ENCODE data around the gene UBE2M. TPM values are rescaled to one million over a fixed set of nuclear protein-coding genes. Genes with fewer than 3 reads are reported as not detected.
A peak's percentile ranks its signal among the peaks of the same experiment; 100 is the strongest.

The UBE2M gene
- total RNA-seq, 1 experiment from 2014 or later: 133 TPM

- Histone ChIP-seq H3K27me3 (replicated peaks; ENCODE audit: control insufficient read depth, insufficient read depth, low read length) (no peaks in the 10 kb centered on the region), H3K36me3 (ENCODE audit: control insufficient read depth, insufficient read depth, low read length) (no peaks in the 10 kb centered on the region; the same call in 1 of the 2 replicates), H3K4me3 (ENCODE audit: low read depth, low read length) (peak overlapping the region; percentile 53), H3K9me3 (no peaks in the 10 kb centered on the region), H3K4me1 (peaks cover 4% of the 10 kb centered on the region; the same call in 1 of the 2 replicates)
- Mint-ChIP-seq H3K4me1 (ENCODE audit: low read depth, unreplicated experiment) (peaks cover 19% of the 10 kb centered on the region), H3K9me3 (ENCODE audit: unreplicated experiment) (no peaks in the 10 kb centered on the region), H3K27me3 (ENCODE audit: insufficient read depth, unreplicated experiment) (no peaks in the 10 kb centered on the region), H3K36me3 (ENCODE audit: insufficient read depth, unreplicated experiment) (peaks cover 86% of the 10 kb centered on the region), H3K4me3 (ENCODE audit: unreplicated experiment) (peak overlapping the region; percentile 99), H3K27ac (ENCODE audit: unreplicated experiment) (peak overlapping the region; percentile 58)
- TF ChIP-seq, protein P1, sequence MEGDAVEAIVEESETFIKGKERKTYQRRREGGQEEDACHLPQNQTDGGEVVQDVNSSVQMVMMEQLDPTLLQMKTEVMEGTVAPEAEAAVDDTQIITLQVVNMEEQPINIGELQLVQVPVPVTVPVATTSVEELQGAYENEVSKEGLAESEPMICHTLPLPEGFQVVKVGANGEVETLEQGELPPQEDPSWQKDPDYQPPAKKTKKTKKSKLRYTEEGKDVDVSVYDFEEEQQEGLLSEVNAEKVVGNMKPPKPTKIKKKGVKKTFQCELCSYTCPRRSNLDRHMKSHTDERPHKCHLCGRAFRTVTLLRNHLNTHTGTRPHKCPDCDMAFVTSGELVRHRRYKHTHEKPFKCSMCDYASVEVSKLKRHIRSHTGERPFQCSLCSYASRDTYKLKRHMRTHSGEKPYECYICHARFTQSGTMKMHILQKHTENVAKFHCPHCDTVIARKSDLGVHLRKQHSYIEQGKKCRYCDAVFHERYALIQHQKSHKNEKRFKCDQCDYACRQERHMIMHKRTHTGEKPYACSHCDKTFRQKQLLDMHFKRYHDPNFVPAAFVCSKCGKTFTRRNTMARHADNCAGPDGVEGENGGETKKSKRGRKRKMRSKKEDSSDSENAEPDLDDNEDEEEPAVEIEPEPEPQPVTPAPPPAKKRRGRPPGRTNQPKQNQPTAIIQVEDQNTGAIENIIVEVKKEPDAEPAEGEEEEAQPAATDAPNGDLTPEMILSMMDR (IDR thresholded peaks at IDR 0.05; ENCODE audit: insufficient read depth in 1 of 2, low read depth in 1 of 2, low read length in 1 of 2, severe bottlenecking in 1 of 2, unreplicated experiment in 1 of 2): no peak
- intact Hi-C loops (cut with micrococcal nuclease; ENCODE audit: unreplicated experiment): loop anchor here (1.0 kb wide), 1 partner anchor 8 kb away; no protein-coding TSS in a partner anchor
- no peak for DNase-seq
- BruUV-seq (replicated peaks): no TSS peak
- CTCF ChIA-PET: no interaction called here
- POLR2A ChIA-PET: no interaction called here
Observed at GRCh38 chr19:58563823-58564222, 5.4 kb upstream of the UBE2M start.

DNA sequence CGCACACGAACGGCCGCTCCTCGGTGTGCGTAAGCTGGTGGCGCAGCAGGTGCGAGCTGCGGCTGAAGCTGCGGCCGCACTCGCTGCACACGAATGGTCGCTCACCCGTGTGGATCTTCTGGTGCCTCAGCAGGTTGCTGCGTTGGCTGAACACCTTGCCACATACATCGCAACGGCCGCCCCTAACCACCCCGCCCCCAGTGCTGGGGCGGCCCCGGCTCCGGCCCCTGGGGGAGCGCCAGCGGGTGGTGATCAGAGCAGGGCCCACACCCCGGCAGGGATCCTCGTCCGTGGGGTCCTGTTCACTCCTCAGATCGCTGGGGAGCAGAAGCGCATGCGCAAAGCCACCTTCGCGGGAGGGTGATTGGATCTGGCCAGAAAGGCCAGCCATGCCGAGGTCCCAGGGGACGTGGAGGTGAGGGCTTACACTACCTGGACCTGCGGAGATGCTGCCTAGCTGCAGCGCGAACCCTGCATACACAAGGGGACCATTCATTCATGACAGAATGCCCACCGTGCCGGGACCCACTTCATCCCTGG is 4.7 kb upstream of the UBE2M start:
- Histone ChIP-seq H3K4me3 (ENCODE audit: low read depth, low read length) (peak overlapping the region; percentile 53), H3K9me3 (no peaks in the 10 kb centered on the region), H3K4me1 (peaks cover 4% of the 10 kb centered on the region; the same call in 1 of the 2 replicates), H3K27me3 (replicated peaks; ENCODE audit: control insufficient read depth, insufficient read depth, low read length) (no peaks in the 10 kb centered on the region), H3K36me3 (ENCODE audit: control insufficient read depth, insufficient read depth, low read length) (no peaks in the 10 kb centered on the region; the same call in 1 of the 2 replicates)
- intact Hi-C loops (cut with micrococcal nuclease; ENCODE audit: unreplicated experiment): loop anchor here (1.0 kb wide), 1 partner anchor 9 kb away; no protein-coding TSS in a partner anchor
- CTCF ChIA-PET: interaction anchor here (1.3 kb wide), 1 partner anchor 19 kb away, joined by 3 read pairs; the partner anchor contains the start of gene TRIM28
- Mint-ChIP-seq H3K4me3 (ENCODE audit: unreplicated experiment) (peak overlapping the region; percentile 99), H3K36me3 (ENCODE audit: insufficient read depth, unreplicated experiment) (peaks cover 86% of the 10 kb centered on the region), H3K9me3 (ENCODE audit: unreplicated experiment) (no peaks in the 10 kb centered on the region), H3K27me3 (ENCODE audit: insufficient read depth, unreplicated experiment) (no peaks in the 10 kb centered on the region), H3K27ac (ENCODE audit: unreplicated experiment) (peak overlapping the region; percentile 58), H3K4me1 (ENCODE audit: low read depth, unreplicated experiment) (peaks cover 19% of the 10 kb centered on the region)
- peak; percentile 80 for DNase-seq
- TF ChIP-seq, protein P1 (IDR thresholded peaks at IDR 0.05; ENCODE audit: insufficient read depth in 1 of 2, low read depth in 1 of 2, low read length in 1 of 2, severe bottlenecking in 1 of 2, unreplicated experiment in 1 of 2): no peak
- no TSS peak for BruUV-seq (replicated peaks)
- POLR2A ChIA-PET: interaction anchor here (0.9 to 1.1 kb wide), 2 partner anchors 9 to 11 kb away, joined by 4 read pairs; partner anchors contain the start of gene CHMP2A

- Mint-ChIP-seq H3K36me3 (ENCODE audit: insufficient read depth, unreplicated experiment) (peaks cover 91% of the 10 kb centered on the region), H3K4me1 (ENCODE audit: low read depth, unreplicated experiment) (peaks cover 26% of the 10 kb centered on the region), H3K27me3 (ENCODE audit: insufficient read depth, unreplicated experiment) (no peaks in the 10 kb centered on the region), H3K4me3 (ENCODE audit: unreplicated experiment) (peak overlapping the region; percentile 99), H3K9me3 (ENCODE audit: unreplicated experiment) (no peaks in the 10 kb centered on the region), H3K27ac (ENCODE audit: unreplicated experiment) (peak overlapping the region; percentile 58)
- H3K9me3 ChIP-seq: no peaks in the 10 kb centered on the region
- CTCF ChIA-PET: interaction anchor here (1.3 kb wide), 1 partner anchor 19 kb away, joined by 3 read pairs; the partner anchor contains the start of gene TRIM28
- intact Hi-C loops (cut with micrococcal nuclease; ENCODE audit: unreplicated experiment): loop anchor here (1.0 kb wide), 1 partner anchor 10 kb away; no protein-coding TSS in a partner anchor
- H3K4me1 ChIP-seq: peaks cover 4% of the 10 kb centered on the region; the same call in 1 of the 2 replicates
- peak in 1 of 2 experiments; percentile 56 for DNase-seq
- H3K36me3 ChIP-seq (ENCODE audit: control insufficient read depth, insufficient read depth, low read length): no peaks in the 10 kb centered on the region; the same call in 1 of the 2 replicates
- POLR2A ChIA-PET: interaction anchor here (0.9 to 1.1 kb wide), 2 partner anchors 8 to 11 kb away, joined by 4 read pairs; partner anchors contain the start of gene CHMP2A
- no peaks in the 10 kb centered on the region for H3K27me3 ChIP-seq (replicated peaks; ENCODE audit: control insufficient read depth, insufficient read depth, low read length)
- BruUV-seq (replicated peaks): no TSS peak
- TF ChIP-seq, protein P1 (IDR thresholded peaks at IDR 0.05; ENCODE audit: insufficient read depth in 1 of 2, low read depth in 1 of 2, low read length in 1 of 2, severe bottlenecking in 1 of 2, unreplicated experiment in 1 of 2): no peak
- peak overlapping the region; percentile 53 for H3K4me3 ChIP-seq (ENCODE audit: low read depth, low read length)
Observed at GRCh38 chr19:58562122-58563033, 4.0 kb upstream of the UBE2M start.

Measured in Caco-2 (cell line).